Daoy (cell line): ENCODE measurements around the gene RRAD. TPM values are rescaled to one million over a fixed set of nuclear protein-coding genes. Genes with fewer than 3 reads are reported as not detected.

Experiments used
- DNase-seq: peaks from one replicate; pipeline ENCODE4 v3.0.0-alpha.2; 2015; ENCODE audit warnings: low read depth
- total RNA-seq: library from RNA; depleted of rRNA; stranded (reverse); fragments of >200 nt; shearing (Covaris generic); gene quantifications from 2 replicates; pipeline ENCODE4 v1.2.3, GENCODE V29; 2014; rRNA removed

The RRAD gene
- total RNA-seq, 1 experiment from 2014 or later, result 24.3 TPM

GRCh38 chr16:66881014-66881417 is 44.3 kb downstream of the RRAD start:
- no peak for DNase-seq

GRCh38 chr16:66880288-66881013 is 44.9 kb downstream of the RRAD start, which contains the start of gene PDP2:
PDP2 (plus strand) TSS chr16:66880515; CDS start chr16:66884285, 3,770 bp downstream.
- DNase-seq, result peak; percentile 92

- peak; percentile 19 for DNase-seq
Observed at GRCh38 chr16:66878067-66878466, 47.3 kb downstream of the RRAD start.

GRCh38 chr16:66874079-66874775 is 51.1 kb downstream of the RRAD start:
- DNase-seq, result peak; percentile 39

DNA sequence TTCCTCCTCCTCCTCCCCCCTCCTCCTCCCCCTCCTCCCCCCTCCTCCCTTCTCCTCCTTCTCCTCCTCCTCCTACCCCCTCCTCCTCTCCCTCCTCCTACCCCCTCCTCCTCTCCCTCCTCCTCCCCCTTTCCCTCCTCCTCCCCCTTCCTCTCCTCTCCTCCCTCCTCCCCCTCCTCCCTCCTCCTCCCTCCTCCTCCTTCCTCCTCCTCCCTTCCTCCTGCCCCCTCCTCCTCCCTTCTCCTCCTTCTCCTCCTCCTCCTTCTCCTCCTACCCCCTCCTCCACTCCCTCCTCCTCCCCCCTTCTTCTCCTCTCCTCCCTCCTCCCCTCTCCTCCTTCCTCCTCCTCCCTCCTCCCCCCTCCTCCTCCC is 51.7 kb downstream of the RRAD start:
- no peak for DNase-seq

DNA sequence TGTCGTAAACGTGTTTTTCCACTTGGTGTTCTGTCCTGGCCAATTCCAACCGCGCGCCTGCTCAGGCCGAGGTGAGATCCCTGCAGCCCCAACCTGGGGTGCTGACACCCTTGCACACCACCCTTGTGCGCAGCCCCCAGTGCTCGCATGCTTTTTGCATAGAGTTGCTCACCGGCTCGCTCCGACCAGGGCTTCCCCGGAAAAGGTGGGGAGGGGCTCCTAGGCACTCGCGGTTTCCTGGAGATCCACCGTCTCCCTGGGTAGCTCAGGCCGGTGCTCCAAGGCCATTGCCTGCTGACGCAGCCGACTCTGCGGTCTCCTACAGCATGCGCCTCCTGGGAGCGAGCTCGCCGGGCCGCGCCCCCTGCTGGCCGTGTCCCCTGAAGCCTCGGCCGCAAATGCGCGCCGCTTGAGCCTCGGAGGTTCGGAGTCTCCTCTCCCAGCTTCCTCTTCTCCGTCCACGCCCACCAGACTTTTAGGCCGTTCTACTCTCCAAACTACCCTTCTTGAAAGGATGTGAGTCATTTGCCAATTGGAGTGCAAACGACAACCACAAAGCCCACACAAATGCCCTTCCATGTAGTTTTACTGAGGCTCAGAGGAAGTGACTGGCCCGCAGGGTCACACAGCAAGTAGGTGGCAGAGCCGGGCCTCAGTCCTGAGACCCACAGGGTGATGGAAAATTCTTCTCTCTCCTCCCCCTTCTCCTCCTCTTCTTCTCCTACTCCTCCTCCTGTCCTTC is 52.2 kb downstream of the RRAD start:
- peak; percentile 99 for DNase-seq

GRCh38 chr16:66872559-66872942 is 52.8 kb downstream of the RRAD start:
- DNase-seq, result no peak

GRCh38 chr16:66871840-66872239 is 53.5 kb downstream of the RRAD start:
- no peak for DNase-seq

Other genes with a start within 250 kb of the RRAD start
- gene CMTM4, start 228.8 kb downstream of the RRAD start, total RNA-seq, result 14.7 and 18.9 TPM in 2 replicates
- gene DYNC1LI2, start 173.9 kb downstream of the RRAD start, total RNA-seq, result 81.7 and 97.8 TPM in 2 replicates
- 0.46 TPM in 1 of 2 replicates, not detected in the other for gene TERB1, start 124.0 kb downstream of the RRAD start, total RNA-seq
- 138 and 148 TPM in 2 replicates for gene NAE1, start 94.6 kb downstream of the RRAD start, total RNA-seq
- not detected in 2 replicates for gene CA7, start 81.1 kb downstream of the RRAD start, total RNA-seq
- gene PDP2, start 45.0 kb downstream of the RRAD start, total RNA-seq, result 2.7 and 5.7 TPM in 2 replicates
- not detected in 2 replicates for gene CDH16, start 6.7 kb downstream of the RRAD start, total RNA-seq
- 127 and 129 TPM in 2 replicates for gene CIAO2B, start 8.9 kb upstream of the RRAD start, total RNA-seq
- gene CES2, start 10.0 kb upstream of the RRAD start, total RNA-seq, result 10.3 and 12.0 TPM in 2 replicates
- 0.29 TPM in 1 of 2 replicates, not detected in the other for gene CES3, start 35.7 kb upstream of the RRAD start, total RNA-seq
- not detected in 2 replicates for gene CES4A, start 63.1 kb upstream of the RRAD start, total RNA-seq
- 94.9 and 115 TPM in 2 replicates for gene CBFB, start 103.6 kb upstream of the RRAD start, total RNA-seq
- gene PHAF1, start 184.4 kb upstream of the RRAD start, total RNA-seq, result 12.5 and 26.3 TPM in 2 replicates
- 5.5 and 9.8 TPM in 2 replicates for gene B3GNT9, start 225.5 kb upstream of the RRAD start, total RNA-seq
- gene TRADD, start 234.4 kb upstream of the RRAD start, total RNA-seq, result 16.7 and 20.5 TPM in 2 replicates
- gene FBXL8, start 234.4 kb upstream of the RRAD start, total RNA-seq, result 3.8 and 6.2 TPM in 2 replicates
- gene HSF4, start 239.2 kb upstream of the RRAD start, total RNA-seq, result 1.2 and 2.8 TPM in 2 replicates
- 9.5 and 14.7 TPM in 2 replicates for gene NOL3, start 245.0 kb upstream of the RRAD start, total RNA-seq